KMS-11 (cell line): ENCODE results near the gene KHDC3L.
"Not testable (repeated sequence)": the region's sequence is repeated elsewhere in the genome, so short reads cannot be mapped to it uniquely, and the experiment has no call there.

Source experiments
- H2AFZ ChIP-seq: fragments of 200-600 bp; sonication (generic); 2 replicates; pipeline ENCODE4 v1.6.1; 2016; ENCODE audit warnings: antibody characterized with exemption, mixed run types, low read depth
- H3K27ac ChIP-seq: fragments of 200-600 bp; sonication (generic); 2 replicates; pipeline ENCODE4 v1.6.1; 2016; ENCODE audit warnings: mild to moderate bottlenecking, mixed run types
- H3K27me3 ChIP-seq: fragments of 200-600 bp; sonication (generic); 2 replicates; pipeline ENCODE4 v1.6.1; 2017; ENCODE audit warnings: mild to moderate bottlenecking, low read depth, mixed run types, moderate library complexity; ENCODE audit not compliant: insufficient read depth
- H3K36me3 ChIP-seq: fragments of 200-600 bp; sonication (generic); 2 replicates; pipeline ENCODE4 v1.6.1; 2017; ENCODE audit warnings: mild to moderate bottlenecking, mixed run types; ENCODE audit not compliant: insufficient read depth
- H3K4me1 ChIP-seq: fragments of 200-600 bp; sonication (generic); 2 replicates; pipeline ENCODE4 v1.6.1; 2016; ENCODE audit warnings: mild to moderate bottlenecking, low read depth, mixed run types; ENCODE audit not compliant: poor library complexity, severe bottlenecking
- H3K4me2 ChIP-seq: fragments of 200-600 bp; sonication (generic); 2 replicates; pipeline ENCODE4 v1.7.0; 2016; ENCODE audit warnings: mild to moderate bottlenecking, mixed run types
- H3K4me3 ChIP-seq: fragments of 200-600 bp; sonication (generic); IDR thresholded peaks from 2 replicates; pipeline ENCODE4 v1.6.1; 2017; ENCODE audit warnings: low read depth, low read length, mixed read lengths; ENCODE audit not compliant: insufficient read depth
- H3K79me2 ChIP-seq: fragments of 200-600 bp; sonication (generic); 2 replicates; pipeline ENCODE4 v1.6.1; 2016; ENCODE audit warnings: low read depth, mixed run types; ENCODE audit not compliant: insufficient read depth
- H3K9ac ChIP-seq: fragments of 200-600 bp; sonication (generic); 2 replicates; pipeline ENCODE4 v1.6.1; 2016; ENCODE audit warnings: mild to moderate bottlenecking, mixed run types
- H4K20me1 ChIP-seq: fragments of 200-600 bp; sonication (generic); 2 replicates; pipeline ENCODE4 v1.6.1; 2016; ENCODE audit warnings: mild to moderate bottlenecking, mixed run types; ENCODE audit not compliant: insufficient read depth
- CTCF ChIP-seq: fragments of 200-600 bp; sonication (generic); conservative IDR thresholded peaks from 2 replicates; pipeline ENCODE4 v1.6.1; 2017; ENCODE audit warnings: low read depth, mild to moderate bottlenecking, antibody characterized with exemption, low read length, moderate library complexity, mixed read lengths

Gene KHDC3L

GRCh38 chr6:73389854-73390253 is 27.4 kb downstream of the KHDC3L start:
- Histone ChIP-seq H4K20me1 (no peaks in the 10 kb centered on the region), H3K4me1 (peaks cover 33% of the 10 kb centered on the region), H3K4me3 (no peak overlapping the region), H3K79me2 (no peaks in the 10 kb centered on the region), H3K36me3 (no peaks in the 10 kb centered on the region), H3K27me3 (no peaks in the 10 kb centered on the region), H3K27ac (peak overlapping the region; percentile 65), H3K9ac (peak overlapping the region; percentile 67; the same call in 1 of the 2 replicates), H2AFZ (0 out of 2 replicates have a peak overlapping the region, but pooled peaks have one; percentile 62), H3K4me2 (peak overlapping the region; percentile 83)
- no peak for TF ChIP-seq CTCF

- Histone ChIP-seq H4K20me1 (no peaks in the 10 kb centered on the region), H3K4me2 (peak overlapping the region; percentile 0; the same call in 1 of the 2 replicates), H3K27me3 (no peaks in the 10 kb centered on the region), H3K79me2 (no peaks in the 10 kb centered on the region), H3K27ac (no peak overlapping the region), H3K4me1 (peaks cover 33% of the 10 kb centered on the region), H3K9ac (no peak overlapping the region), H3K36me3 (no peaks in the 10 kb centered on the region), H2AFZ (no peak overlapping the region), H3K4me3 (no peak overlapping the region)
- no peak for TF ChIP-seq CTCF
These were observed 29.2 kb downstream of the KHDC3L start for GRCh38 chr6:73391675-73392074.

GRCh38 chr6:73392188-73392587 is 29.7 kb downstream of the KHDC3L start:
- H3K4me1 ChIP-seq: peaks cover 33% of the 10 kb centered on the region

GRCh38 chr6:73393278-73393677 is 30.8 kb downstream of the KHDC3L start:
- Histone ChIP-seq H3K4me2 (no peak overlapping the region), H3K79me2 (no peaks in the 10 kb centered on the region), H3K9ac (no peak overlapping the region), H2AFZ (no peak overlapping the region), H4K20me1 (no peaks in the 10 kb centered on the region), H3K4me3 (no peak overlapping the region), H3K4me1 (peaks cover 28% of the 10 kb centered on the region), H3K27ac (no peak overlapping the region), H3K36me3 (no peaks in the 10 kb centered on the region), H3K27me3 (no peaks in the 10 kb centered on the region)
- no peak for TF ChIP-seq CTCF

More at GRCh38 chr6:73392188-73392587, 29.7 kb downstream of the KHDC3L start:
- H3K79me2 ChIP-seq, H3K36me3 ChIP-seq, H3K27ac ChIP-seq, H3K9ac ChIP-seq, H3K27me3 ChIP-seq, H3K4me3 ChIP-seq, H2AFZ ChIP-seq, H4K20me1 ChIP-seq: not testable (repeated sequence)
- H3K4me2 ChIP-seq: peak overlapping the region; percentile 0; the same call in 1 of the 2 replicates

GRCh38 chr6:73394577-73395354 is 32.3 kb downstream of the KHDC3L start, which contains the start of gene DDX43:
TSS of gene DDX43 (plus strand) at chr6:73394828. CDS start at chr6:73394906, 78 bp downstream.
- no peaks in the 10 kb centered on the region for H4K20me1 ChIP-seq
- H3K36me3 ChIP-seq: no peaks in the 10 kb centered on the region
- no peak within 1 kb of the TSS for H3K27ac ChIP-seq
- H3K4me2 ChIP-seq: no peak within 1 kb of the TSS
- no peak within 1 kb of the TSS for H2AFZ ChIP-seq
- no peak within 1 kb of the TSS for H3K9ac ChIP-seq
- H3K4me3 ChIP-seq: no peak within 1 kb of the TSS
- no peak for TF ChIP-seq CTCF
- peaks cover 24% of the 10 kb centered on the region for H3K4me1 ChIP-seq
- no peaks in the 10 kb centered on the region for H3K27me3 ChIP-seq
- H3K79me2 ChIP-seq: no peaks in the 10 kb centered on the region
